NCI-H345 treated with DMSO at 0.1 percent for 48 hours (cell line): ENCODE data around the gene ARAF.

ENCODE experiments used
- DNase-seq: peaks from one replicate; lab custom pipeline; 2025; ENCODE audit not compliant: unreplicated experiment; lab: John Stamatoyannopoulos, UW

The ARAF gene

DNA sequence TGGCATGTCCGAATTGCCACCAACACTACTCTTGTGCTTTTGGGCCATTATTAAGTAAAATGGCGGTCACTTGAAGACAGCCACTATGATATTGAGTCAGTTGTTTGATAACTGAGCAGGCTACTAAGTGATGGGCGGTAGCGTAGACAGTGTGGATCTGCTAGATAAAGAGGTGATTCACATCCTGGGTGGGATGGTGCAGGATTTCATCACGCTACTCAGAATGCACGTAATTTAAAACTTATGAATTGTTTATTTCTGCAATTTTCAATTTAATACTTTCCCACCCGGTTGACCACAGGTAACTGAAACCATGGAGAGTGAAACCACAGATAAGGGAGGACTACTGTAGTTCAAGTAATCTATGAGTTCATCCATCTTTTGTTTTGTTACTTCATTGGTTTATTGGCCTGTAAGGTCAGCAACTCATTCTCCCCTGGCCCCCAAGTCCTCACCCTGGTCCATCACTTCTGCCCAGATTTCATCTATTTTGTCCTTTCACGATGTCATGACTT, 2.9 kb downstream of the ARAF start:
- DNase-seq = no peak

DNA sequence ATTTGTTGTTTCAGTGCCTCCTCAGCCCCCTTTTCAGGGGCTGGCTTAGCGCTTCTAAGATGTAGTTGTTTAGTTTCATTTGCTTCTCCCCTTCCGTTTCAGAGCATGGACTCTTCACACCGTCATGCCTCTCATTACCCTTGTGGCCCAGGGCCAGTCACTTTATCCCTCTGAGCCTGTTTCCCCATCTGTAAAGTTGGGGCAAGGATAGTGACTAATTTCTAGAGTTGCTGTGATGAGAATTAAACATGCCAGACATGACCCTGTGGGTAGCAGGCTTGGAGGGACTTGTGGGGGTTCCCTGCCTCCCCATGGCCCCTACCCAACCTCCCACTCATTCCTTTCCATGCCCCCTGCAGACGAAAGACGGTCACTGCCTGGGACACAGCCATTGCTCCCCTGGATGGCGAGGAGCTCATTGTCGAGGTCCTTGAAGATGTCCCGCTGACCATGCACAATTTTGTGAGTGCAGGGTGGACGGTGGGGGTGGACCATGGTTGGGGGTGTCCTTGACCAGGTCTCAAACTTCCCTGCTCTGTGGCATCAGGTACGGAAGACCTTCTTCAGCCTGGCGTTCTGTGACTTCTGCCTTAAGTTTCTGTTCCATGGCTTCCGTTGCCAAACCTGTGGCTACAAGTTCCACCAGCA, 3.6 kb downstream of the ARAF start:
- no peak for DNase-seq

DNA sequence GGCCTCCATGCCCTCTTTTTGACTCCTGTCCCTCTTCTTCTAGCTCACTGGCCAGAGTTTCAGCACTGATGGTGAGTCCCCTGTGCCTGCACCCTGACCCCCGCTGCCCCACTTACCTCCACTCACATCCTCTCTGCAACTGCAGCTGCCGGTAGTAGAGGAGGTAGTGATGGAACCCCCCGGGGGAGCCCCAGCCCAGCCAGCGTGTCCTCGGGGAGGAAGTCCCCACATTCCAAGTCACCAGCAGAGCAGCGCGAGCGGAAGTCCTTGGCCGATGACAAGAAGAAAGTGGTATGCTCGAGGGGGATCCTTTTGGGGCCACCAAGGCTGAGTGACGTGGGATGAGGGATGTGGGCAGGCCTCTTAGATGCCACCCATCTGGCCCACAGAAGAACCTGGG, 5.8 kb downstream of the ARAF start:
- DNase-seq = no peak

DNA sequence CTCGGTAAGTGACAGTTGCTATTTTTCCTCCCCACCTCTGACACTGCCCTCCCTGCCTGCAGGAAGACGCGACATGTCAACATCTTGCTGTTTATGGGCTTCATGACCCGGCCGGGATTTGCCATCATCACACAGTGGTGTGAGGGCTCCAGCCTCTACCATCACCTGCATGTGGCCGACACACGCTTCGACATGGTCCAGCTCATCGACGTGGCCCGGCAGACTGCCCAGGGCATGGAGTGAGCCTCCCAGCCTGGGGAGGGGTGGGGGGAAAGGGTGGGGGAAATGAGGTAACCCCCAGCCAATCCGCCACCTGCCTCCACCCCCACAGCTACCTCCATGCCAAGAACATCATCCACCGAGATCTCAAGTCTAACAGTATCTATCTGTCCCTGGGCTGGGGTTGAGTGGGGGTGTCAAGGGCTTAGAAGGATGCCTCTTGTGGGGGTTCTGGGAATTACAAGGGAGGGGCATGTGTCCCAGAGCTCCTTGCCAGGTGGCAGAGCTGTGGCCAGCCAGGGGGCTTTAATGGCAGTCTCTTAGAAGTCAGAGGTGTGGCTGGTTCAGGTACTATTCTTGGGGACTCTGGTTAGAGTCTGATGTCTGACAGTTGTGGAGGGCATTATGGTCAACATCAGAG, 7.8 kb downstream of the ARAF start:
- no peak for DNase-seq

DNA sequence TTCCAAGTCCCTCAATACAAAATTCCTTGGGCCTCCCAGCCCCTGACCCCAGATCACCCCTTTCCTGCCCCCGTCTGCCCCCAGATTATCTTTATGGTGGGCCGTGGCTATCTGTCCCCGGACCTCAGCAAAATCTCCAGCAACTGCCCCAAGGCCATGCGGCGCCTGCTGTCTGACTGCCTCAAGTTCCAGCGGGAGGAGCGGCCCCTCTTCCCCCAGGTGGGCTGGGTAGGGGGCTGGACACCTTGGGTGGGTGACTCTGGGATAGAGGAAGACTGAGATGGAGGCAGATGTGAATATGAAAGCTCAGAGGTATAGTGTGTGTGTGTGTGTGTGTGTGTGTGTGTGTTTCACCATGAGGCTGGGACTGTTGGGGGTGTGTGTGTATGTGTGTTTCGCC, 9.8 kb downstream of the ARAF start:
- no peak for DNase-seq

DNA sequence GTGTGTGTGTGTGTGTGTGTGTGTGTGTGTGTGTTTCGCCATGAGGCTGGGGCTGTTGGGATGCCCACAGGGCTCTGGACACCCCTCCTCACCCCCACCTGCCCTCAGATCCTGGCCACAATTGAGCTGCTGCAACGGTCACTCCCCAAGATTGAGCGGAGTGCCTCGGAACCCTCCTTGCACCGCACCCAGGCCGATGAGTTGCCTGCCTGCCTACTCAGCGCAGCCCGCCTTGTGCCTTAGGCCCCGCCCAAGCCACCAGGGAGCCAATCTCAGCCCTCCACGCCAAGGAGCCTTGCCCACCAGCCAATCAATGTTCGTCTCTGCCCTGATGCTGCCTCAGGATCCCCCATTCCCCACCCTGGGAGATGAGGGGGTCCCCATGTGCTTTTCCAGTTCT, 10.2 kb downstream of the ARAF start:
- DNase-seq = no peak

DNA sequence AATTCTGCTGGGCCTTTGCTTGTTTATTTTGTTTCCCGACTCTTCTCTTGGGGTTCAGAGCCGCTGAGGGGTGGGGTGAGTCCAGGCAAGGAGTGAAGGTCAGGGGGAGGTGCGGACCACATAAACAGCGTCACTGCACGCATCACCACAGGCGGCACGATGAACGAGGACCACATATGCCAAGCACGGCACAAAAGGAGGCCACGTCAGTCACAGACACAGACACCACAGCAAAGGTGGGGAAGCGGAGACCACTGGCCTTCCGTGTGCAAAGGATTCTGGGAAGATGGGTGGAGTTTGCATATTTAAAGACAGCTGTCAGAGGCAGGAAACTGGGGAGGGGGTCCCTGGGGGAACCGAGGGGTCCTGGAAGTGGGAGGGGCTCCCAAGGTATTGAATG, 10.9 kb downstream of the ARAF start:
- DNase-seq = no peak

DNA sequence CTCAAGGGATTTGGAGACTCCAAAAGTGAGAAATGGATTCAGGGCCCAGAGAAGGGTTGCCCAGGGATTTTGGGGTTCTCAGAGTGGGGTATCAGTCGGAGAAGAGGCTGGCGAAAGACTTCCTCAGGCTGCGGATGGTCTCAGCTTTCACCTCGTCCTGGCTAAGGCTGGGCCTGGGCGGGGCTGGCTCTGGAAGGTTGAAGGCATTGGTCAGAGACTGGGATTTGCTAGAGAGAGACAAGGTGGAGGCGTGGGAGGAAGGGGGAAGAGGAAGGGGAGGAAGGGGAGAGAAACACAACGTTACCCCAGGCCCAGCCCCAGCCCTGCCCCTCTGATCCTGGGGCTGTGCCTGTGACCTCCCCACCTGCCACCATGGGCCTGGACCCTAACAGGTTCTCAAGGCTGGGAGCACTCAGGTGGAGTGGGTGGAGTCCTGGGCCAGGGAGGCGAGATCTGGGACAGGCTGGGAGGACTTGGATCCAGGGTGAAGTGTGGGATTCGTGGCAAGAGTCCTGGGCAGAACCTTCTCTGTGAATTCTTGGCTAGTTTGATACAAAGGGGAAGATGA, 11.9 kb downstream of the ARAF start:
- DNase-seq = no peak

DNA sequence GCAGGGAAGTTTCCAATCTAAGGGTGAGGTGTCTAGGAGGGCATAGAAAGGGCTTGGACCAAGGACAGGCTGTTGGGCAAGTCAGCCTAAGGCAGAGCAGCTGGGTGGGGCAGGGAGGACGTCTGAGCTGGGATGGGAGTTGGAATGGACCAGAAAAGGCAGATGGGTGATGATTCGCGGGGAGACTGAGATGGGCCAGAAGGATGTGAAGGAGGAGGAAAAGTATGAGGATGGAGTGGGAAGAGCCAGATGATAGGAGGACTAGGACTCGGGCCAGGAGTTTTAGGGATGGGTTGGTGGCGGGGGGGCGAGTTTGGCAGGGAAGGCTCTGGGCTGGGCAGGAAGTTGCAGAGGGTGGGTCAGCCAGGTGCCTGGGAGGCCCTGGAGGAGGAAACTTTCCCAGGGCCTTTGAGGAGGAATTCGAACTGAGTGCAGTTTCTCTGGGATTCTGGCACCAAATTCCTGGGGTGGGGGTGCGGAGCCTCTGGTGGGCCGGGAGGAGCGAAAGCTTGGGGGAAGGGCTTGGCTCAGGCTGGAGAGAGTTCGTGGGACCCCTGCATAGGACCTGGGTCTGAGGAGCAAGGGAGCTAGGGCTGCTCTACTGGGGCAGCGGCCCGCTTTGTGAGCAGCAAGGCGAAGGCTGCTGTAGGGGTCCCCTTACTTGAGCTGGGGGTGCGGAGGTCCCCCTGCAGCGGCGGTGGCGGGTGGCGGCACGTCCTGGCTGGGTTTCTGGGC, 12.5 kb downstream of the ARAF start:
- no peak for DNase-seq

DNA sequence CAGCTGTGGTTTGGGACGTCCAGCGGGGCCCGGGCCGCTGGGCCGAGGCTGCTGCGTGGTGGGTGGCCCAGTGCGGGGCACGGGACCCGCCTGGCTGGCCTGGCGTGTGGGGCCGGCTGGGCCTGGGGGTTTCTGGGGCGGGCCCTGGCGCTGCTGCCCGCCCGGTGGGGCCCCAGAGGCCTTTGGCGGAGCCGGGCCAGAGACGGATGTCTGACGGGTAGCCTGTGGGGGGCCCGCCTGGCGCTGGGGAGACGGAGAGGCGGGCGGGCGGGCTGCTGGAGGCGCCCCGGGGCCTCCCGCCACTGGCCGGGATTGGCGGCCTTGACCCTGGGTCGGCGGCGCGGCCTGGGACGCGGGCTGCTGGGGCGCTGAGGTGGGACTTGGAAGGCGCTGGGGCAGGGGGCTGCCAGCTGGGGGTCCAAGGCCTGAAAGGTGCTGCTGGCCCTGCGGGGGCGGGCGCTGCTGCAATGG, 13.1 kb downstream of the ARAF start:
- DNase-seq = no peak

DNA sequence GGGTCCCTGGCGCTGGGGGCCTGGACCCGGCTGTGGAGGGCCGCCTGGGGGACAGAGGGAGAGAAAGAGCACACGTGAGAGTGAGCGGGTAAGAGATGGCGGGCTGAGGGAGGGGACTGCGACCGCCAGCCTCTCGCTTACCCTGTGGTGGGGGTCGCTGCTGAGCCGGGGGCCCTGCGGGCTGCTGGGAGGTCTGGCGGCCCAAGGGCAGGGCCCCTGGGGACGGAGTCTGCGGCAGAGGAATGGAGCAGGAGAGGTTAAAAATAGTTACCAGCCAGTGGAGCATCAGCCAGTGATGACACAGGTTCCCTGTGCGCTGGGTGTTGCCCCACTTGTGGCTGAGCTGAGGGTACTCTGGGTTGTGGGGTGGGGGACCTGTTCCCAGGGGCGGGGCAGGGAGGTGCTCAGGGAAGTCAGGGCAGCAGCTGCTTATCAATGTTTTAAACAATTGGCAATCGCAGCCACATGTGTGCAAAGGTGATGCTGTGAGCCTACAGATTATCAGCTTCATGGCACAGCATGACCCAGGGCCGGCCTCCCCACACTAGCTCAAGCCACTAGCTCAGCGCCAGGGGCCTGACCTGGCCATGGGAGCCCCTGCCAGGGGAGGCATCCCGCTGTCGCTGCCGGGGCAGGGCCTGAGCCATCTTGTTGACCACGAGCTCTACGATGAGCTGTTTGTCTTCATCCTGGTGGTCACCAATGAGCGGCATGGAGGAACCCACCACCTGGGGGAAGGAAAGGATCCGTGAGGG, 13.7 kb downstream of the ARAF start:
- DNase-seq = no peak

DNA sequence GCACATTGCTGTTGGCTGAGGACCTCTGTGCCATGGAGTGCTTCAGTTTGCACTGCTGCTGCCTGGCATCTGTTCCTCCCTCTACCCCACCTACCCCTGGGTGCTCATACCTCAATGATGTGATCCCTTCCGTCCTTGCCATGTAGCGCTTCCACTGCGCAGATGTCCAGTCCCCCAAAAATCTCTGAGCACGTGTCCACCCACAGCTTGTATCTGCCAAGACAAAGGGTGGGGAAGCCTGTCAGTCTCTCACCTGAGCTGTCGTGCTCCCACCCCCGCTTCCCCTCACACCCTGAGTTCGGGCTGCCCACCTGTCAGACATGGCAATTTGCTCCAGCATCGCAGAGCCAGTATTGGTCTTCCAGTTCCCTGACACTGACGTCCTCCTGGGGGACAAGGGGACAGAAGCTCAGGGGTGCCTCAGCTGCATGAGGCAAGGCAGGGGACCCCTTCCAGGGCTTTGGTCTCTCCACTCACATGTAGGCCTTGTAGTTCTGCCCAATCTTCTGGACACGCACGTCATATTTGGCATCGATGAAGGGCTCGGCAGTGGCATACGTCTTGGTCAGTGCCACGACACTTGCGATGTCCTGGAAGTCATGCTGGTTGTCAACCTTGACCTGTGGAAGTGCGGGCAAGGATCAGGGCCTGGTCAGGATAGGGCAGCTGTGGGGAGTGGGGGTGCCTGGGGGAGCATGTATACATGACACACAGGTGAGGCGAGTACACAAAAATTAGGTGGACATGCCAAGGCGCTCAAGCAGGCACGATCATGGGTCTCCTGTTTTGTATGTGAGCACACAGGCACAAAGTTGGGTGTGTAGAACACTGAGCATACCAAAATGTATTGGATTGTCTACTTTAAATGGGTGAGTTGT, 15.3 kb downstream of the ARAF start:
- DNase-seq = no peak

DNA sequence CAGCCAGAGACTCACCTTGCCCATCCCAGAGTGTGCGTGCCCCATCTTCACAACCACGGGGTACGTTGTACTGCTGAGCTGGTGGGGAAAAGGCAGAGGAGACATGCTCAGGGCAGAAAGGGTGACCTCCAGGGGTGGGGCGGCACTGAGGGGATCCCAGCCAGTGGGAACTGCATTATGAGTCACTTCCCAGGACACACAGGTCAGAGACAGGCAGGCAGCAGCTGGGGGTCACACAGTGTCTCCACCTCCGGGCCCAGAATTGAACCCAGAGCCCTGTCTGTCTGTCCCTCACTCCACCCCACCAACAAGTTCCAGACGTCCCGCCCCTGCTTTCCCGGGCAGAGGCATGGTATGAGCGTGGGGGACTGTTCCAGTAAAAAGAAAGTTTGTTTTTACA, 16.4 kb downstream of the ARAF start:
- DNase-seq = no peak

DNA sequence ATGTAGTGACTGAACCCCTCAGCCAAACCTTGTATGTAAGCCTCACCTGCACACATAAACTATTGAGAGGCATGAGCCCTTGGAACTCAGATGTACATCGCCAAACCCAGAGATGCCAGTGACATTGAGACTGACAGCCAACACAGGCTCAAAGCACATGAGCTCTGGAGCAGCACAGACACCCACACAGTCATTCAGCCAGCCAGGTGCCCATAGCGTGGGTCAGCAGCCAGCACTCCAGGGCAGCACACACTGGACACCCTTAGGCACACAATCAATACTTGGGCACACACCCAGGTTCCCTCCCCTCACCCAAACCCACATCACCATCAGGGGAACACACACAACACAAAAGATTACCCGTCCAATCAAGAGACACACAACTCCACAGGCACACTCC, 16.9 kb downstream of the ARAF start:
- DNase-seq = no peak

DNA sequence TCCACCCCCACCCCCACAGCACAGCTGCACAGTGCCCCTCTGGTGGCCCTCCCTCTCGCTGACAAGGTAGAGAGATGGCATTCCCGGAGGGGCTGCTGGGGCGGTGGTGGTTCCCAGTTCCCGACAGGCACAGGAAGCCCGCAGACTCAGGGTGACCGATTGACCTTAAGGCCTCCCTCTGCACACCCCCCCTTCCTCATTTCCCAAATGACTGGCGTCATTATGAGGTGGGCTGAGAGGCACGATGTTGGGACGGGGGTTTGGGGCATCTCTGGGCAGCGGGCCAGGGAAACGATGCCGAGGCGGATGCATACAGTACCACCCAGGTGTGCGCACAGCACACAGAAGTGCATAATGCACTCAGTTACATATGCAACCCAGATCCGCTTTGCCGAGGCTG, 17.7 kb downstream of the ARAF start:
- no peak for DNase-seq

DNA sequence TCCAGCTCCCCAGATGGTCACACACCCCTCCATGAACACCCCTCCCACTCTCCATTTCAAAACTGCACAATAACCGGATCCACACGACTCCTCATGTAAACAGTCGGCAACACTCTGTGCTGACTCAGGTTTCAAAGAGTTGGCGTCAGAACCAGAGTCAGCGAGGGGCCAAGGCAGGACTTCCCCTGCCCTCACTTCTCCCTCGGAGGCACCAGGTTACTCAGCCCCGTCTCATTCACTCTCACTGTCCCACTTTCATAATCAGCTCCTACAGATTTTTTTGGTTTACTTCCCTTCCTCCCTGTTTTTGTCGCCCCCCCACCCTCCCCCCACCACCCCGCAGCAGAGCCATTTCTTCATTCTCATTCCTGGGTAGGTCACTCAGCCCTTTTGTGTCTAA, 18.5 kb downstream of the ARAF start:
- DNase-seq = no peak

DNA sequence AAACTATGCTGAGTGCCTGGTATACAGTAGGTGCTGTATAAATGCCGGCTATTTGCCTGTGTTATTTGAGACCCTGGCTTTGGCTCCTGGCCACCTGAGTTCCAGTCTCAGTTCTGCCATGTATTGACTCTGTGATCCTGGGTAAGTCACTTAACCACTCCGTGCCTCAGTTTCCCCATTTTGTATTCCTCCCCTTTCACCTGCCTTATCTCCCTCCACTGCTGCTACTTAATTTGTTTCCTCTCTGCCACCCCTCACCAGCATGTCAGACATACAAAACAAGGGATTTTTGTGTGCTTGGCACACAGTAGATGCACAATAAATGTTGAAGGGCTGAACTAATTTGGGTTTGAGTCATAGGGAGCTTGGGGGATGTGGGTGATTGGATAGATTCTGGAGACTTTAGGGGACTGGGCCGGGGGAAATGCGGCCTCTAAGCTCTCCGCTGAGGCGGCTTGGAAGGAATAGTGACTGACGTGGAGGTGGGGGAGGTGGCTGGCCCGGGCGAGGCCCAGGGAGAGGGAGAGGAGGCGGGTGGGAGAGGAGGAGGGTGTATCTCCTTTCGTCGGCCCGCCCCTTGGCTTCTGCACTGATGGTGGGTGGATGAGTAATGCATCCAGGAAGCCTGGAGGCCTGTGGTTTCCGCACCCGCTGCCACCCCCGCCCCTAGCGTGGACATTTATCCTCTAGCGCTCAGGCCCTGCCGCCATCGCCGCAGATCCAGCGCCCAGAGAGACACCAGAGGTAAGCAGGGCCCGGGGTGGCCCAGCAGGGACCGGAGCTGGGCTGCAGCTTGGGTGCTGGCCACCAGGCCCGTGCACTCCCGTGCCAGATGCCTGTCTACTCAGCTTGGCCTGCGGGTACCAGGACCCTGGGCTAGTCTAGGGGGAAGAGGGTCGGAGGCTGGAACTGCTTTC, 21.0 kb downstream of the ARAF start, which contains the start of gene TIMP1:
Gene TIMP1 (plus strand): TSS at position 706 of the 917 bp plus-strand sequence. CDS start 980 bp downstream, outside the sequence.
- no peak for DNase-seq

DNA sequence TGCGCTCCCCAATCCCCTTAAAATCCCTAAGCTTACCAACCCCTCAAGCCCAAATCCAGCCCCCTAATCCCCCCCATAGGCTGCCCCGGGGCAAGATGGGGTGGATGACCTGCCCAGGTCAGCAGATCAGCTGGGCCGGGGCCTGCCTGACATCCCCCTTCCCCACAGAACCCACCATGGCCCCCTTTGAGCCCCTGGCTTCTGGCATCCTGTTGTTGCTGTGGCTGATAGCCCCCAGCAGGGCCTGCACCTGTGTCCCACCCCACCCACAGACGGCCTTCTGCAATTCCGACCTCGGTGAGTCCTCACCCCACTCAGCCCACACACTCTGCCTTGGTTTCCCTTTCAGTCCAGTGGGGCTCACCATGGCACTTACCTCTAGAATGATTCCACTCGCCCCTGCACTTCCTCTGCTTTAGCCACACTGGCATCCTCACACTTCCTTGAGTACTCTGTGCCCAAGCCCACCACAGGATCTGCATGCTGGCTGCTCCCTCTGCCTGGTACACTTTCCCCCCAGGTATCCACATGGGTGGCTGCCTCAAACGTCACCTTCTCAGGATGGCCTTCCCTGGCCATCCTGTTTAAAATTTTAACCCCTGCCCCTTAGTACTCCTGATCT, 22.3 kb downstream of the ARAF start:
- no peak for DNase-seq
